Heart left ventricle (tissue), 13 donors: ENCODE measurements around the gene NCAM1.

ENCODE experiments used
- CTCF ChIP-seq, 12 donors: fragments of 200-600 bp; sonication (generic) in 4 of 12; IDR thresholded peaks; one replicate each; pipeline versions ENCODE4 v1.5.0 to v1.8.0; 2018 to 2022; ENCODE audit warnings: antibody characterized with exemption in 12 of 12, mild to moderate bottlenecking in 5 of 12
- POLR2A ChIP-seq, 2 donors: fragments of 450-650 bp; IDR thresholded peaks; one replicate each; pipeline ENCODE4 v1.6.1; 2017; ENCODE audit warnings: antibody characterized with exemption in 2 of 2, mild to moderate bottlenecking in 2 of 2, moderate library complexity in 2 of 2
- donor health status: ischemic (EF 13 %, LVEDD 7.1; RV severe dilation, severe dysfunction).
- donor health status: DM: no; HTN: yes; CAD: no.
- donor health status: DM: no; HTN: no; CAD: no.
- donor health status: ischemic (EF 25% LVEDD 6.9; RV normal size, moderate dysfunction).
- donor health status: ischemic (EF 25% LVEDD 5.7; RV mildly dilated, moderate dysfunction).
- donor health status: ischemic (EF 35%, LVEDD 5.7; RV mildly dilated, moderate dysfunction).
- donor health status: nonischemic (EF 11% LVEDD 7.7; RV severe dilation, severe dysfunction).
- donor health status: DM: yes; HTN: yes; CAD: no.
- donor health status: PGD.
- donor health status: ischemic (EF 29% LVEDD 5.4; RV normal size, mild dysfunction).
- donor health status: nonischemic (EF 23%, LVEDD 6.1; RV moderate dilation, normal function).

GRCh38 chr11:112941104-112941503 lies 20.1 kb upstream of the NCAM1 start:
- TF ChIP-seq CTCF (IDR thresholded peaks at IDR 0.05) = no peak
- no peak for TF ChIP-seq POLR2A (IDR thresholded peaks at IDR 0.05)
